Erythroblast (primary cell): ENCODE results near the gene LRTM2.

ENCODE experiments used
- GATA1 ChIP-seq: IDR thresholded peaks from 2 replicates; pipeline ENCODE4 v1.6.1; 2011; ENCODE audit warnings: low read depth, mild to moderate bottlenecking, control low read depth, low read length, moderate library complexity
- POLR2A ChIP-seq: IDR thresholded peaks from 2 replicates; pipeline ENCODE4 v1.6.1; 2011; ENCODE audit warnings: mild to moderate bottlenecking, low read length

GRCh38 chr12:1798641-1799020 lies 21.7 kb upstream of the LRTM2 start:
- TF ChIP-seq POLR2A (no peak), GATA1 (no peak)
